Spleen (tissue), 11 donors: ENCODE measurements around the gene SELENOF. TPM values are rescaled to one million over a fixed set of nuclear protein-coding genes. Genes with fewer than 3 reads are reported as not detected.

Source experiments
- DNase-seq: peaks from one replicate; pipeline ENCODE4 v3.0.0-alpha.2; 2020
- H3K27ac ChIP-seq, 8 donors: fragments of 200-600 bp; sonication (generic) in 7 of 8; 1 replicate in 4 of 8; 2 replicates in 4 of 8; pipeline versions ENCODE4 v1.5.0 to v1.8.0; 2016 to 2021; ENCODE audit warnings: inconsistent platforms in 4 of 8, mild to moderate bottlenecking in 4 of 8, moderate library complexity in 1 of 8
- H3K27me3 ChIP-seq, 7 donors: fragments of 200-600 bp; sonication (generic) in 6 of 7; replicated peaks in 1 of 7; 1 replicate in 4 of 7; 2 replicates in 3 of 7; pipeline versions ENCODE4 v1.5.0 to v1.8.0; 2016 to 2021; ENCODE audit warnings: inconsistent platforms in 3 of 7, mild to moderate bottlenecking in 1 of 7
- H3K36me3 ChIP-seq, 6 donors: fragments of 200-600 bp; sonication (generic) in 5 of 6; 1 replicate in 4 of 6; 2 replicates in 2 of 6; pipeline versions ENCODE4 v1.5.0 to v1.8.0; 2016 to 2021; ENCODE audit warnings: inconsistent platforms in 2 of 6
- H3K4me1 ChIP-seq, 6 donors: fragments of 200-600 bp; sonication (generic) in 5 of 6; 1 replicate in 3 of 6; 2 replicates in 3 of 6; pipeline versions ENCODE4 v1.5.0 to v1.8.0; 2016 to 2021; ENCODE audit warnings: inconsistent platforms in 3 of 6
- H3K4me3 ChIP-seq, 8 donors: fragments of 200-600 bp; sonication (generic) in 7 of 8; 1 replicate in 4 of 8; 2 replicates in 4 of 8; pipeline versions ENCODE4 v1.5.0 to v1.8.0; 2016 to 2021; ENCODE audit warnings: inconsistent platforms in 4 of 8, mild to moderate bottlenecking in 4 of 8, moderate library complexity in 2 of 8
- H3K9me3 ChIP-seq, 8 donors: fragments of 200-600 bp; sonication (generic) in 7 of 8; 1 replicate in 4 of 8; 2 replicates in 4 of 8; pipeline versions ENCODE4 v1.5.0 to v1.8.0; 2016 to 2021; ENCODE audit warnings: inconsistent platforms in 4 of 8
- POLR2A ChIP-seq, 3 donors: fragments of 450-650 bp; IDR thresholded peaks; one replicate each; pipeline ENCODE4 v1.5.1; 2017; ENCODE audit warnings: antibody characterized with exemption in 3 of 3, mild to moderate bottlenecking in 1 of 3
- POLR2AphosphoS5 ChIP-seq, 3 donors: sonication (generic); formaldehyde crosslinking; IDR thresholded peaks; one replicate each; pipeline ENCODE4 v1.5.1; 2017; ENCODE audit warnings: antibody characterized with exemption in 3 of 3
- WGBS, 5 donors: extraction: QIAGEN DNeasy Blood & Tissue Kit in 3 of 5; methylation state at CpG; one replicate each; pipeline versions ENCODE4 v1.1.5 to v1.1.7; 2013 to 2018; 5-methylcytosine and 5-hydroxymethylcytosine counted together
- intact Hi-C: fragments of 100-400 bp; cut with DNase I; formaldehyde crosslinking; loops from one replicate; pipeline ENCODE4 v1.15.0; 2023; ENCODE audit warnings: low total_unique reads
- polyA plus RNA-seq, 3 donors: library from polyadenylated mRNA; stranded (reverse); fragments of 200-250 nt; gene quantifications; one replicate each; pipeline ENCODE4 v1.2.1, GENCODE V29; 2013
- total RNA-seq, 7 donors: library from RNA; depleted of rRNA in 3 of 7; stranded (reverse); fragments of >200 nt in 3 of 7; fragmentation: NEBNext Ultra II Directional in 4 of 7; extraction: Animal tissue kit (Norgen Biotek cat#: 25700) in 4 of 7; gene quantifications; one replicate each; pipeline versions ENCODE4 v1.1.0 to v1.2.1, GENCODE V29; 2016 to 2021
- TF ChIP-seq, protein P1 (sequence below), 11 experiments: fragments of 200-600 bp in 7 of 11; fragments of 450-650 bp in 4 of 11; sonication (generic) in 4 of 11; IDR thresholded peaks in 8 of 11; conservative IDR thresholded peaks in 3 of 11; 1 replicate in 7 of 11; 2 replicates in 4 of 11; pipeline versions ENCODE4 v1.4.0 to v1.8.0; 2016 to 2021; ENCODE audit warnings: antibody characterized with exemption in 11 of 11, inconsistent platforms in 4 of 11, mild to moderate bottlenecking in 1 of 11
- donor health status: healthy with polysubstance abuse.
- donor health status: DM: no; HTN: no; CAD: no; lungs with moderate emphysema.
- donor health status: DM: no; HTN: no; CAD: no.
- donor health status: Bipolar disorder and iron deficiency.
- donor health status: healthy.
- donor health status: DM: no; HTN: no; CAD: no.
- donor health status: DM: yes; HTN: yes; CAD: no.

Gene SELENOF
- total and polyA plus RNA-seq, 10 donors, result 106 to 197 (median 173) TPM

DNA sequence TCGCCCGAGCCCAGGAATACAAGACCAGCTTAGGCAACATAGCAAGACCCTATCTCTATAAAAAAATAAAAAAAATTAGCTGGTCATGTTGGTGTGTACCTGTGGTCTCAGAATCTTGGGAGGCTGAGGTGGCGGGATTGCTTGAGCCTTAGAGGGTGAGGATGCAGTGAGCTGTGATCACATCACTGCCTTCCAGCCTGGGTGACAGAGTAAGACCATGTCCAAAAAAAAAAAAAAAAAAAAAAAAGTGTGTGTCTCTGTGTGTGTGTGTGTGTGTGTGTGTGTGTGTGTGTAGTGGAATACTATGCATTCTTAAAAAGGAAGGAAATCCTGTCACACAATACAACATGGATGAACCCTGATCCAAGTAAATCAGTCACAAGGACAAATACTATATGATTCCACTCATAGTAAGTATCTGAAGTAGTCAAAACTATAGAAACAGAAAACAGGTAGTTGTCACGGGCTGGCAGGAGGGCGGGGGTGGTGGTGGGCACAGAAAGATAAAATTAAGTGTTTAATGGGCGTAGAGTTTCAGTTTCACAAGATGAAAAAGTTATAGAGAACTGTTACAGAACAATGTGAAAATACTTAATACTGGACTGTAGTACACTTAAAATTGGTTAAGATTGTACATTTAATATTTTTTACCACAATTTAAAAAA, 47.8 kb downstream of the SELENOF start:
- 54 to 84% (median 66%) methylated on average over 6 of the region's 6 CpGs for WGBS, 5 donors
- Histone ChIP-seq H3K9me3 (no peaks in the 10 kb centered on the region), H3K36me3 (peaks cover 0 to 27% (median 11%) of the 10 kb centered on the region in 6 donors), H3K27me3 (no peaks in the 10 kb centered on the region), H3K27ac (peak overlapping the region in 3 of 8 donors; percentile 23 to 37 (median 32)), H3K4me1 (peaks cover 0 to 43% (median 9%) of the 10 kb centered on the region in 6 donors), H3K4me3 (no peak overlapping the region)
- intact Hi-C loops, result no loop called here
- DNase-seq, result no peak
- TF ChIP-seq POLR2AphosphoS5 (IDR thresholded peaks at IDR 0.05), result no peak
- TF ChIP-seq, protein P1, sequence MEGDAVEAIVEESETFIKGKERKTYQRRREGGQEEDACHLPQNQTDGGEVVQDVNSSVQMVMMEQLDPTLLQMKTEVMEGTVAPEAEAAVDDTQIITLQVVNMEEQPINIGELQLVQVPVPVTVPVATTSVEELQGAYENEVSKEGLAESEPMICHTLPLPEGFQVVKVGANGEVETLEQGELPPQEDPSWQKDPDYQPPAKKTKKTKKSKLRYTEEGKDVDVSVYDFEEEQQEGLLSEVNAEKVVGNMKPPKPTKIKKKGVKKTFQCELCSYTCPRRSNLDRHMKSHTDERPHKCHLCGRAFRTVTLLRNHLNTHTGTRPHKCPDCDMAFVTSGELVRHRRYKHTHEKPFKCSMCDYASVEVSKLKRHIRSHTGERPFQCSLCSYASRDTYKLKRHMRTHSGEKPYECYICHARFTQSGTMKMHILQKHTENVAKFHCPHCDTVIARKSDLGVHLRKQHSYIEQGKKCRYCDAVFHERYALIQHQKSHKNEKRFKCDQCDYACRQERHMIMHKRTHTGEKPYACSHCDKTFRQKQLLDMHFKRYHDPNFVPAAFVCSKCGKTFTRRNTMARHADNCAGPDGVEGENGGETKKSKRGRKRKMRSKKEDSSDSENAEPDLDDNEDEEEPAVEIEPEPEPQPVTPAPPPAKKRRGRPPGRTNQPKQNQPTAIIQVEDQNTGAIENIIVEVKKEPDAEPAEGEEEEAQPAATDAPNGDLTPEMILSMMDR (IDR thresholded peaks at IDR 0.05 in 8 of 11, conservative IDR thresholded peaks at IDR 0.05 in 3 of 11), result no peak
- no peak for TF ChIP-seq POLR2A (IDR thresholded peaks at IDR 0.05)

DNA sequence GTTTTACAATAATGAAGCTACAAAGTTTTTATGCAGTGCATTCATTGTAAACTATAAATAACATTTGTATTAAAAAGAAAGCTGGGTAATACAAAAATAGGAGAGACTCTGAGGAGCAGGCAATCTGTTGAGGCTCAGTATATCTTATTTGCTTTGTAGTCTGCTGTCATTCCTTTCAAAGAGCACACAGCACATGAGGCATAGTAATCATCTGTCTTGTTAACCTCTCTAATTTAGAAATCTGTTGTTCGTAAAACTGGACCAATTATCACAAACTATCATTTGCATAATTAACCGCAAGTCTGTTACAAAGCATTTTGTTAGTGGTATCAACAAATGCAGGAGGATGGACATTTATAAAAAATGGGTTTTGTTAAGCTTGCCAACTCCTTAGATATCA, 51.0 kb downstream of the SELENOF start:
- no peak for TF ChIP-seq POLR2A (IDR thresholded peaks at IDR 0.05)
- TF ChIP-seq, protein P1 (IDR thresholded peaks at IDR 0.05 in 8 of 11, conservative IDR thresholded peaks at IDR 0.05 in 3 of 11), result no peak
- no peak for TF ChIP-seq POLR2AphosphoS5 (IDR thresholded peaks at IDR 0.05)
- 92 to 98% (median 97%) methylated on average over 2 of the region's 2 CpGs for WGBS, 5 donors
- intact Hi-C loops, result no loop called here
- no peak overlapping the region for H3K4me3 ChIP-seq
- DNase-seq, result no peak
- H3K4me1 ChIP-seq, result peaks cover 0 to 25% (median 7%) of the 10 kb centered on the region in 6 donors
- no peaks in the 10 kb centered on the region for H3K27me3 ChIP-seq
- H3K36me3 ChIP-seq, result peaks cover 0 to 27% (median 11%) of the 10 kb centered on the region in 6 donors
- H3K27ac ChIP-seq, result no peak overlapping the region
- no peaks in the 10 kb centered on the region for H3K9me3 ChIP-seq

DNA sequence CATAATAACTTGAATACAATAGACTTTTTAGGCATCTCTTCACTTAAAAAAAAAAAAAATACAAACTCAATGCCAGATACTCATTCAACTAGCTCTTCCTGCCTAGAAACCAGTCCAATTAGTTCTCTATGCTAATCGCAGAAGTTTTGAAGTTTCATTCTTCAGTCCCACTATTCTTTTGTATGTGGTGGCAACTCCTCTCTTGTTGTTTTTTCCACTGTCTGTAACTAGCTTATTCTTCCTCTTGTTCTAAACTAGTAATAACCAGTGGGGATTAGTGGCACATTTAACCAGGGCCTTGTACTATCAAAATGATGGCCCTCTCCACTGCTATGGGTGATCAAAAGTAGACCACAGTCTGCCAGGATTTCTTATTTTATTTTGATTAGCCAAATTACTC, 52.5 kb downstream of the SELENOF start:
- Histone ChIP-seq H3K36me3 (peaks cover 0 to 27% (median 11%) of the 10 kb centered on the region in 6 donors), H3K27me3 (no peaks in the 10 kb centered on the region), H3K9me3 (no peaks in the 10 kb centered on the region), H3K27ac (no peak overlapping the region), H3K4me1 (peaks cover 0 to 12% (median under 1%) of the 10 kb centered on the region in 6 donors), H3K4me3 (no peak overlapping the region)
- 82 to 92% (median 89%) methylated on average over 1 of the region's 1 CpG for WGBS, 5 donors
- no peak for DNase-seq
- intact Hi-C loops, result no loop called here
- TF ChIP-seq, protein P1 (IDR thresholded peaks at IDR 0.05 in 8 of 11, conservative IDR thresholded peaks at IDR 0.05 in 3 of 11), result no peak
- TF ChIP-seq POLR2A (IDR thresholded peaks at IDR 0.05) (no peak), POLR2AphosphoS5 (IDR thresholded peaks at IDR 0.05) (no peak)

DNA sequence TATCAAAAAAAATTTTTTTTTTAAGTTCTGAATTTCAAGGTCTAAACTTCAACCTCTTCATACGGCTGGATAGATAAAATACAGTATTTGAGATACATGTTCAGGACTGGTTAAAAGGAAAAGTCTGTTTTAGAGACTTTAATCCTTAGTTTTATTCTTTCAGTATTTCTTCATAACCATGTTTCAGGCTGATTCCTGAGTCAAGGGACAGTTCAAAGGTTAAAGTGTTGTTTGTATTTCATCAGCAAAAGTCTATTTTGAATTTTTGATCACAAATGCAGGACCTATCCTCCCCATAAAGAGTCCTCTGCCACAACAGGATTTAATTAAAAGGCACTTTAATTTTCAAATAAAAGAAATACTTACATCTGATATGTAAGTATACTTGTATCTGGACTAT, 53.5 kb downstream of the SELENOF start:
- Histone ChIP-seq H3K36me3 (peaks cover 0 to 27% (median 11%) of the 10 kb centered on the region in 6 donors), H3K9me3 (no peaks in the 10 kb centered on the region), H3K27ac (no peak overlapping the region), H3K4me1 (peaks cover 0 to 4% (median 0%) of the 10 kb centered on the region in 6 donors), H3K4me3 (no peak overlapping the region), H3K27me3 (no peaks in the 10 kb centered on the region)
- no peak for DNase-seq
- 91 to 98% (median 96%) methylated on average over 1 of the region's 1 CpG for WGBS, 5 donors
- intact Hi-C loops, result no loop called here
- TF ChIP-seq POLR2A (IDR thresholded peaks at IDR 0.05) (no peak), POLR2AphosphoS5 (IDR thresholded peaks at IDR 0.05) (no peak)
- TF ChIP-seq, protein P1 (IDR thresholded peaks at IDR 0.05 in 8 of 11, conservative IDR thresholded peaks at IDR 0.05 in 3 of 11), result no peak
